Measurements from ENCODE around the gene MVB12B. TPM values are rescaled to one million over a fixed set of nuclear protein-coding genes. Genes with fewer than 3 reads are reported as not detected.
A peak's percentile ranks its signal among the peaks of the same experiment; 100 is the strongest.

The MVB12B gene
- total RNA-seq, 1 experiment from 2014 or later: 5.8 TPM

GRCh38 chr9:126406075-126406667 lies 79.5 kb downstream of the MVB12B start:
- Histone ChIP-seq H4K5ac (ENCODE audit: insufficient read length, low read depth, low read length) (no peak overlapping the region), H3K23me2 (ENCODE audit: insufficient read length, low read depth, low read length, poor library complexity, severe bottlenecking) (no peaks in the 10 kb centered on the region), H2BK20ac (ENCODE audit: low read depth, low read length, poor library complexity, severe bottlenecking) (no peak overlapping the region), H2AK5ac (ENCODE audit: insufficient read length, low read length) (no peak overlapping the region), H3K14ac (ENCODE audit: insufficient read depth, low read length) (0 out of 2 replicates have a peak overlapping the region, but pooled peaks have one; percentile 43), H2BK5ac (ENCODE audit: insufficient read length, low read length) (no peak overlapping the region), H3K4me2 (ENCODE audit: insufficient read depth, insufficient read length, low read length) (no peak overlapping the region), H3T11ph (ENCODE audit: low read length) (no peak overlapping the region), H2BK120ac (ENCODE audit: low read depth, low read length, poor library complexity, severe bottlenecking) (no peak overlapping the region), H2AFZ (ENCODE audit: low read length) (no peak overlapping the region), H4K91ac (ENCODE audit: insufficient read length, low read depth, low read length) (no peak overlapping the region), H3K79me2 (ENCODE audit: insufficient read depth, low read length) (no peaks in the 10 kb centered on the region), H3K27ac (ENCODE audit: insufficient read length, low read depth, low read length) (no peak overlapping the region), H3K27me3 (ENCODE audit: insufficient read depth, low read length) (no peaks in the 10 kb centered on the region), H4K8ac (replicated peaks; ENCODE audit: insufficient read length, low read depth, low read length) (no peak overlapping the region), H3K9me3 (ENCODE audit: control insufficient read depth, low read depth, low read length) (no peaks in the 10 kb centered on the region), H3K9ac (ENCODE audit: extremely low read depth, insufficient read length, low read length) (no peak overlapping the region), H2BK15ac (ENCODE audit: low read depth, low read length) (no peak overlapping the region), H3K4ac (ENCODE audit: low read depth, low read length) (no peak overlapping the region), H2BK12ac (ENCODE audit: insufficient read length, low read depth, low read length) (no peak overlapping the region), H3K56ac (ENCODE audit: insufficient read length, low read depth, low read length) (no peak overlapping the region), H3K23ac (ENCODE audit: insufficient read length, low read depth, low read length) (no peak overlapping the region), H3K79me1 (ENCODE audit: insufficient read depth, low read depth, low read length, poor library complexity, severe bottlenecking) (no peaks in the 10 kb centered on the region), H3K18ac (ENCODE audit: insufficient read length, low read depth, low read length) (no peak overlapping the region), H3K4me1 (ENCODE audit: insufficient read depth, low read length) (peaks cover 9% of the 10 kb centered on the region; the same call in 1 of the 2 replicates), H4K20me1 (ENCODE audit: control insufficient read depth, insufficient read depth, insufficient read length) (no peaks in the 10 kb centered on the region)
- peaks cover 17 to 33% of the 10 kb centered on the region in 2 experiments for H3K4me1 Mint-ChIP-seq
- no peaks in the 10 kb centered on the region for H3K9me3 Mint-ChIP-seq
- no peak overlapping the region for H3K4me3 Mint-ChIP-seq
- no peak for DNase-seq
- WGBS (ENCODE audit: extremely low coverage, insufficient read length, low lambda C conversion rate): no CpG with 5 or more reads among the region's 10 CpGs
- TF ChIP-seq CTCF (conservative IDR thresholded peaks at IDR 0.05): no peak
- H3K27ac Mint-ChIP-seq: 0 out of 7 replicates have a peak overlapping the region, but pooled peaks of 1 of the 3 experiments have one; percentile 2
- no peaks in the 10 kb centered on the region for H3K36me3 Mint-ChIP-seq (ENCODE audit: insufficient read depth in 1 of 3, low read depth in 3 of 3)
- no peaks in the 10 kb centered on the region; the same call in 1 of the 2 replicates for H3K27me3 Mint-ChIP-seq (ENCODE audit: low read depth)
